Measurements from ENCODE around the gene LMNB1. TPM values are rescaled to one million over a fixed set of nuclear protein-coding genes. Genes with fewer than 3 reads are reported as not detected.

The LMNB1 gene
- total RNA-seq, 1 experiment from 2014 or later: 220 TPM

- Mint-ChIP-seq H3K9me3 (no peaks in the 10 kb centered on the region), H3K4me1 (no peaks in the 10 kb centered on the region), H3K36me3 (peaks cover 74% of the 10 kb centered on the region), H3K27me3 (ENCODE audit: low read depth) (no peaks in the 10 kb centered on the region), H3K27ac (peak overlapping the region; percentile 22; the same call in 1 of the 2 replicates), H3K4me3 (no peak overlapping the region)
- DNase-seq (ENCODE audit: low spot score): no peak
- ATAC-seq: no peak
- ChIA-PET CTCF (no interaction called here), POLR2A (no interaction called here)
- TF ChIP-seq ZBTB21 (CRISPR knock-in tag; IDR thresholded peaks at IDR 0.05; ENCODE audit: borderline replicate concordance): no peak
- no peak for TF ChIP-seq FOXP4 (CRISPR knock-in tag; IDR thresholded peaks at IDR 0.05)
- no peak for TF ChIP-seq ELF4 (CRISPR knock-in tag; IDR thresholded peaks at IDR 0.05; ENCODE audit: low read depth)
- no peak for TF ChIP-seq ZNF138 (CRISPR knock-in tag; conservative IDR thresholded peaks at IDR 0.05)
- no peak for TF ChIP-seq ZNF532 (CRISPR knock-in tag; IDR thresholded peaks at IDR 0.05; ENCODE audit: borderline replicate concordance)
- TF ChIP-seq MXD4 (CRISPR knock-in tag; IDR thresholded peaks at IDR 0.05; ENCODE audit: borderline replicate concordance): no peak
- TF ChIP-seq EMX1 (CRISPR knock-in tag; IDR thresholded peaks at IDR 0.05): no peak
- TF ChIP-seq JUN (CRISPR knock-in tag; IDR thresholded peaks at IDR 0.05): no peak
- TF ChIP-seq SMAD3 (CRISPR knock-in tag; IDR thresholded peaks at IDR 0.05; ENCODE audit: borderline replicate concordance): no peak
- no peak for TF ChIP-seq HMGXB4 (CRISPR knock-in tag; IDR thresholded peaks at IDR 0.05)
- TF ChIP-seq GTF2I (CRISPR knock-in tag; conservative IDR thresholded peaks at IDR 0.05): no peak
- TF ChIP-seq TCF7 (CRISPR knock-in tag; IDR thresholded peaks at IDR 0.05; ENCODE audit: low read depth): no peak
- TF ChIP-seq ERG (CRISPR knock-in tag; IDR thresholded peaks at IDR 0.05): no peak
- no peak for TF ChIP-seq ZNF423 (CRISPR knock-in tag; IDR thresholded peaks at IDR 0.05)
- no peak for TF ChIP-seq AR (CRISPR knock-in tag; IDR thresholded peaks at IDR 0.05)
These were observed 37.9 kb downstream of the LMNB1 start for GRCh38 chr5:126814721-126815404.

Data from WTC11 (cell line).